HG02840 (cell line): ENCODE measurements around the gene MIF4GD.
"Not testable (repeated sequence)": the region's sequence is repeated elsewhere in the genome, so short reads cannot be mapped to it uniquely, and the experiment has no call there.

ENCODE experiments used
- ATAC-seq: cut with Tn5 transposase; IDR thresholded peaks from one replicate; pipeline ENCODE4 v1.9.1; 2021; ENCODE audit warnings: mild to moderate bottlenecking, moderate library complexity, moderate number of reproducible peaks; ENCODE audit not compliant: unreplicated experiment, low FRiP score

Gene MIF4GD

GRCh38 chr17:75270966-75271232 lies at the start of gene MIF4GD:
Gene MIF4GD (minus strand): TSS chr17:75271231. CDS start chr17:75270195, 1,036 bp downstream.
- ATAC-seq = no peak

GRCh38 chr17:75319904-75320691 lies 49.1 kb upstream of the MIF4GD start:
- peak; percentile 52 for ATAC-seq

GRCh38 chr17:75318615-75319222 lies 47.7 kb upstream of the MIF4GD start:
- ATAC-seq = no peak

GRCh38 chr17:75318211-75318610 lies 47.2 kb upstream of the MIF4GD start:
- no peak for ATAC-seq

- ATAC-seq = no peak
Measured at GRCh38 chr17:75317671-75318070, 46.6 kb upstream of the MIF4GD start.

- ATAC-seq = no peak
Measured at GRCh38 chr17:75316253-75316652, 45.2 kb upstream of the MIF4GD start.

- ATAC-seq = no peak
Measured at GRCh38 chr17:75315541-75316243, 44.7 kb upstream of the MIF4GD start.

GRCh38 chr17:75313941-75314551 lies 43.0 kb upstream of the MIF4GD start:
- no peak for ATAC-seq

DNA sequence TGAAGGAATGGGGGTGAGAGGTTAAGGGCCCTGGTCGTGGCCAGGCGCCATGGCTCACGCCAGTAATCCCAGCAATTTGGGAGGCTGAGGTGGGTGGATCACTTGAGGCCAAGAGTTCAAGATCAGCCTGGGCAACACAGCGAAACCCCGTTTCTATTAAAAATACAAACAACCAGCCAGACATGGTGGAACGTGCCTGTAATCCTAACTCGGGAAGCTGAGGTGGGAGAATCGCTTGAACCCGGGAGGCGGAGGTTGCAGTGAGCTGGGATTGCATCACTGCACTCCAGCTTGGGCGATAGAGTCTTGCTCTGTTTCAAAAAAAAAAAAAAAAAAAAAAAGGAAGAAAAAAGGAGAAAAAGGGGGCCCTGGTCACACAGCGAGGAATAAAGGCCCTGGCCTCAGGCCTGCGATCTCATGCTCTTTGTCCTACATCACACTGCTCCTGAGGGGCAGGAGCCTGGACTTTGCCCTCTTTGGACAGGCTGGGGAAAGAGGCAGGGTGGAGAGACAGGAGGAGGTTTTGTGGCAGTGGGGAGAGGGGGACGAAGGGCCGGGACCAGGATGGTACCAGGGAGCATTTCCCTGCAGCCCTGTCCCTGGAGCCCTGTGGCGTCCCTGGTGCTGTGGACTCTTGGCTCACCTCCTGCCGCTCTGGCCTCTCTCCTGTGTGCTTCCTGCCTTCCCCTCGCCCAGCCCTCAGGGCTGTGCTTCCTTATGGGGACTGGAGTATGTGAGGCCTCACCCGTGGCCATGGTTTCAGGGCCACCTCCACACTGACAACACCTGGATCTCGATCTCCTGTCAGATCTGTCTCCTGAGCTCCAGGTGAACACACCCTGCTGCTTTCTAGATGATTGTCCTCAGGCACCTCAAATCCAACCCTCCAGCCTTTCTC lies 38.0 kb upstream of the MIF4GD start:
- ATAC-seq = no peak

- no peak for ATAC-seq
Measured at GRCh38 chr17:75307957-75308731, 37.1 kb upstream of the MIF4GD start.

GRCh38 chr17:75301502-75302206 lies 30.6 kb upstream of the MIF4GD start:
- no peak for ATAC-seq

GRCh38 chr17:75301049-75301448 lies 30.0 kb upstream of the MIF4GD start:
- ATAC-seq = no peak

DNA sequence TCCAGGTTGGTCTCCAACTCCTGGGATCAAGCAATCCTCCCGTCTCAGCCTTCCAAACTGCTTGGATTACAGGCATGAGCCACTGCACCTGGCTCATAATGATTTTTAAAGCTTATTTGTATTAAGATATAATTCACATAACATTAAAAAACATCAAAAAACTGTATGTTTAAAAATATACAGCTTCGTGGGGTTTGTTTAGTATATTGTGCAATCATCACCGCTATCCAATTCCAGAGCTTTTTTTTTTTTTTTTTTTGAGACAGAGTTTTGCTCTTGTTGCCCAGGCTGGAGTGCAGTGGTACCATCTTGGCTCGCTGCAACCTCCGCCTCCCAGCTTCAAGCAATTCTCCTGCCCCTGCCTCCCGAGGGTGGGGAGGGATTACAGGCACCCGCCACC lies 29.2 kb upstream of the MIF4GD start:
- no peak for ATAC-seq

DNA sequence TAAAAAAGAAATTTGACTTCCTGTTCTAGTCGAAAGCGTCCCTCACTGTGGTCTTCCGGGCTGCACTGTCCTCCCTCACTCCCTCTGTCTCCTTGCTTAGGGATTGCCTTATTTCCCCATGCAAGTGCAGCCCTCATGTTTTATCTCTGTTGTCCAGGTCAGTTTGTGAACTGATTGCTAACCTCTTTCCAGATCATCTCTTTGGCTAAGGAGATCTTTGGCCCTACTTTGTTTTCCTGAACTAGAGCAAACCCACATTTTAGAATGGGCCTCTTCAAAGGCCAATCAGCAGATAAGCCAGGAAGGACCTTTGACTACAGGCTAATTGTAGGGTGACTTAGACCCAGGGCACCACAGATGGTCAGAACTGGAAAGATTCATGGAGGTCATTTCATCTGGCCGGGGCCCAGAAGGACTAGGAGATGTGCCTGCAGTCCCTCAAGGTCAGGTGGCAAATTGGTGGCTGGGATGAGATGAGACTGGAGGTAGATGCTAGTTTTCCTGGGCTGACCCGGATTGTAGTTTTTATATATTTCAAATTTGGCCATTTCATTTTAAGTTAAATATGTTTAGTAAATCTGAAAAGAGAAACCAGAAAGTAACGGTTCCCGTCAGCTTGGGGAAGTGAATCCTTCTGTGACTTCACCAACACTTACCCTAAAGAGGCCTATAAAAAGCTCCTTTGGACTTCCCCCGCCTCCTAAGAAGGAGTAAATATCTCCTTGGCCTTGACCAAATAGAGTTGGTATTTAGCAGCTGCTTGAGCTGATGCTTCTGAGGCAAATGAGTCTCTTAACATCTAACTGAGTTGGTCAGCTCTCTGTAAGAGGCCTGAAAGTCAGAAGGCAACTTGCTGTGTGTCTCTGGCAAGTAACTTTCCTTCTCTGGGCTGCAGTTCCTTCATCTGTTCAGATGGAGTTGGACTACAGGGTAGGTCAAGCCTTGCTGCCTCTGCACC lies 24.4 kb upstream of the MIF4GD start:
- ATAC-seq = peak; percentile 59

DNA sequence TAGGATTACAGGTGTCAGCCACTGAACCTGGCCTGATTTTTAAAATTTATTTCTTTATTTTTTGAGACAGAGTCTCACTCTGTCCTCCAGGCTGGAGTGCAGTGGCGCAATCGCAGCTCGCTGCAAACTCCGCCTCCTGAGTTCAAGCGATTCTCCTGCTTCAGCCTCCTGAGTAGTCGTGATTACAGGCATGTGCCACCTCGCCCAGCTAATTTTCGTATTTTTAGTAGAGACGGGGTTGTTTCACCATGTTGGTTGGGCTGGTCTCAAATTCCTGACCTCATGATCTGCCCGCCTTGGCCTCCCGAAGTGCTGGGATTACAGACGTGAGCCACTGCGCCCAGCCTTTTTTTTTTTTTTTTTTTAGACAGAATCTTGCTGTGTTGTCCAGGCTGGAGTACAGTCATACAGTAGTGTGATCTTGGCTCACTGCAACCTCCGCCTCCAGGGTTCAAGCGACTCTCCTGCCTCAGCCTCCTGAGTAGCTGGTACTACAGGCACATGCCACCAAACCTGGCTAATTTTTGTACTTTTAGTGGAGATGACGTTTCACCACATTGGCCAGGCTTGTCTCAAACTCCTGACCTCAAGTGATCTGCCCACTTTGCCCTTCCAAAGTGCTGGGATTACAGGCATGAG lies 21.9 kb upstream of the MIF4GD start:
- not testable (repeated sequence) for ATAC-seq

DNA sequence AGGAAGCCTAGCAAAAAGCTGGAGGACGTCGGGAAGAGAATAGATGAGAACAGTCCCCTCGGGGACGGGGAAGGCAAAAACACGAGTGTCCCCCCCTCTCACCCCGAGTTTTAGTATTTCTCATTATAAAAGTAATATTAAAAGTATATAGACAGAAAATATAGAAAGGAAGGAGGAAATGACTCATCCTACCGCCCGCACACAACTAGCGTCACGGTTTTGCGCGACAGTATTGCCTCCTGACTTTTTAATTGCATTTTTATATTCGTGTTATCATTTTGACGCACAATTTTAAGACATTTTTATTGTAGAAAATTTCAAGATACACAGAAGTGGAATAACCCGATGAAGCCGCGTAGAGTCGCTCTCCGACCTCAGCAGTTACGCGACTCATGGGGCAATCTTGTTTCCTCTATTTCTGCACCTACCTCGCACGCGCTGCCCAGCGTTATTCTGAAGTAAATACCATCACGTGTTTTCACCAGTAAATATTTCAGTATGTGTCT lies 18.9 kb upstream of the MIF4GD start:
- peak; percentile 21 for ATAC-seq
